ENCODE data around the gene RFTN1.

Gene RFTN1

DNA sequence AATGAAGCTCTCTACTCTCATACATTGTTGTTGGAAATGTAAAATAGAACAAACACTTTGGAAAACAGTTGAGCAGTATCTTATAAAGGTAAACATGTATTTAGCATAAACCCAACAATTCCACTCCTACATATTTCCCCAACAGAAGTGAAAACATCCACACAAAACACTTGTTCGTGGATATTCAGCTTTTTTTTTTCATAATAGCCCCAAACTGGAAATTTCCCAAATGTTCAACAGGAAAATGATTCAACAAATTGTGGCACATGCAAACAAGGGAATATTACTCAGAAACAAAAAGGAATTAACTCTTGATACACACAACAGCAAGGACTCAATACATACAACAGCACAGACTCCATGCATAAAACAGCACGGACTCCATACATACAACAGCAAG lies 28.5 kb downstream of the RFTN1 start:
- no peak for DNase-seq

DNA sequence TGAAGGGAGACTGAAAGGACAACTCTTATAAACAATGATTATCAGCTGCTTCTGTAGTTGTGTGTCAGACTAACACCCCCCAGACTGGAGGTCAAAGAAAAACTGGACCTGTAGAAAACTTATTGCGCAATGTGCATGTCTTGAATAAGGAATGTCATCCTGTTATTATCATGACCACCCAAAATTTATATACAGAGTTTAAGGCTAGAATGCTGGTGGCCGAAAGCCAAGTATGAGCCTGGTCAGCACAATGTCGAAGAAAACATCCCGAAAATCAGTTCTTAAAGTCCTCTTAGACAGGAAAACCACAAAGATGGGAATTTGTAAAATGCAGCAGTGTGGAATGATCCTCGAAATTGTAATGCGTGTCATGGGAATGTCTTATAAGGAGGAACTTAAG lies 29.3 kb downstream of the RFTN1 start:
- DNase-seq: no peak

DNA sequence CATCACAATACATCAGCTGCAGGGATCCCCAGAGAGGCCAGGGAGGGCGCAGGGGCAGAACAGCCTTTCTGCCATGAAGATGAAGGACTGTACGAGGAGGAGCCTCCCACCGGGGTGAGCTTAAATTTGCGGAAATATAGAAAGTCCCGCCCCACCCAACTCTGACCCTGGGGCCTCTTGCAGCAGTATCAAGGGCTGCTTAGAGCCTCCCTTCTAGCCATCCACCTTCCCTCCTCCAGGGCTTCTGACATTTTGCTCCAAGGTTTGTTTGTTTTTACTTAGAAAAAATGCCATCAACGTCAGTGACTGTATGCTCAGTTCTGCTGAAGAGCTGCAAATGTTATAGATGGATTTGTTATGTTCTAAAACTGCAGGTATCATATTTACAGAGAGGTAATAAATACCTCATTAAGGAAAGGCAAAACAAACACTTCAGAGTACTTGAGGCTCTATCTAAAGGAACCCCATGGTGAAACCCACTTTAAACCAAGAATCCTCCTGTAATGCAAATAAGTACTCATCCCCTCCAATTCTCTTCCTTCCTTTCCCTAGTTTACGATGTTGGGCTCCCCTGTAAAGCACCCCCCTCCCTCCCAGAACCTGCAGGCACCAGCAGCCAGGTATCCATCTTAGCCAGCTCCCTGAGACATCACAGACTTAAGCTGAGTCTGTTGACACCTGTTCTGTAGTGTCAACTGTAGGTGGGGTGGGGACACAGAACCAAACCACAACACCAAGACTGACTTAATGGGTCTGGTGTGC lies 30.5 kb downstream of the RFTN1 start:
- no peak for DNase-seq

DNA sequence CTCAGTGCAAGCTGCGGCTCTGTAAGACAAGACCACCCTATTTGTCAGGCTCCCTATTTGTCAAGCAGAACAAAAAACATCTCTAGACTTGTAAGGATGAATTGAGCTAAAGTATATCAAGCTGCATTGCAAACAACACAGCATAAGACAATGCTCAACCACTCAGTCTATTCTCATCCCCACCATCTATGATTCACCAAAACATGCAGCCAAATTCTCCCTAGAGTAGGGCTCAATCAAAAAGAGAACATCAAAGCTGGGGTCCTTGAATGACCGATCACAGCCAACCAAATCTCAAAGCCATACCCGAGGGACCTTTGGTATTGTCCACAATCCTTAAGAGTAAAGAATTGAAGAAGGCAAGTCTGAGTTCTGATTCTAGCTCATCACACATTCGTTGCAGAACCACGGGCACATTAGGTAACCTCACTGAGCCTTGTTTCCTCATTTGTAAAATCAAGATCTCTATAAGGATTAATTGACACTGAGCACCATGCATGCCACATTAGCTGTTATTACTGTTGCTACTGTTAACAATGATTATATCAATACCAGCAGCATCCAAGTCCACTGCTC lies 31.2 kb downstream of the RFTN1 start:
- no peak for DNase-seq

DNA sequence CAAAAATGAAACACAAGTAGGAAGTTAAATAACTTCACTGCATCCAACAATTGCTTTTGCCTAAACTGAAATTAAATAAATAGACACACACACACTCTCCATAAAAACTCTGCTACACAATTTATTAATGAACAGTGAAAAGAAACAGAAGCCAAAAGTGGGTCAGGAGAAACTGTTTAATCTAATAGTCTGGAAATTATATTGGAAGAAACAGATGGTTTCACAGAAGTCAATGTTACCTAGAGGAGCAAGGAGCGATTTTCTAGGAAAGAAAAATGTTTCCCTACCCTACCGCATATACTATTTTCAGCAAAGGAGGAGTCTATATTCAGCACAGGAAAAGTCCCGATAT lies 32.0 kb downstream of the RFTN1 start:
- DNase-seq: no peak

DNA sequence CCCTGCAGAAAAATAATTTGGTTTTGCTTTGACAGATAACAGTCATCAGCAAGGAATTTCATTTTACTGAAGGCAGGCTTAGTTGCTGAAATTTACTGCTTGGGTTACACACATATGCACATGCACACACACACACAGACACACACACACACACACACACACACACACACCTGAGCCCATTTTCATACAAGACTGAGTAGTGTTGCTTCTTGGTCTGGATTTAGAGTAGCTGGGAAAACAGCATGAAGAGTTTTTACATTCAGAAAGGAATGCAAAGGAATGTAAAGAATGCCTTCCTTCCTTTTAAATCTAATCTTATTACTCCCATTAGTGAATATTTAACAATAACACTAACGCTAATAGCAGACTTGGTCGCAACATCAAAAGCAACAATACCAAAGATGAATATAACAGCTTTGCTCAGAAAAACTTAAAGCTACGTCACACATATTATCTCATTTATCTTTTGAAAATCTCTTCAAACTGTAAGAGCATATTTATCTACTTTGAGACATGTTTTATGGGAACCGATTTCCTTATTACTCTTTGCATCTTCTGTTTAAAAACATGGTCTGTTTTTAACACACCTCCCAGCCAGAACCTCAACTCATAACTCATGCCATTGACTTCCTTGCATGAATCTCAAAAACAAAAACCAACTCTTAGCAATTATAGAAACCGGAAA lies 32.5 kb downstream of the RFTN1 start:
- DNase-seq: no peak

DNA sequence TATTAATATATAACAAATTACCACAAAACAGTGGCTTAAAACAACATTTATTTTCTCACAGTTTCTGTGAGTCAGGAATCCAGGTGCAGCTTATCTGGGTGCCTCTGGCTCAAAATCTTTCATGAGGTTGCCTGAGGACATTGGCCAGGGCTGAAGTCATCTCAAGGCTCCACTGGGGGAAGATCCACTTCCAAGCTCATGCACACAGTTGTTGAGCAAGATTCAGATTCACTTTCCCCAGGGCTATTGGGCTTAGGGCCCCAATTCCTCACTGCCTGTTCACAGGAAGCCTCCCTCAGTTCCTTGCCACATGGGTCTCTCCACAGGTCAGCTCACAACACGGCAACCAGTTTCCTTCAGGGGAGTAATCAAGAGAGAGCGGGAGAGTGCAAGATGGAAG lies 35.0 kb downstream of the RFTN1 start:
- DNase-seq: no peak

DNA sequence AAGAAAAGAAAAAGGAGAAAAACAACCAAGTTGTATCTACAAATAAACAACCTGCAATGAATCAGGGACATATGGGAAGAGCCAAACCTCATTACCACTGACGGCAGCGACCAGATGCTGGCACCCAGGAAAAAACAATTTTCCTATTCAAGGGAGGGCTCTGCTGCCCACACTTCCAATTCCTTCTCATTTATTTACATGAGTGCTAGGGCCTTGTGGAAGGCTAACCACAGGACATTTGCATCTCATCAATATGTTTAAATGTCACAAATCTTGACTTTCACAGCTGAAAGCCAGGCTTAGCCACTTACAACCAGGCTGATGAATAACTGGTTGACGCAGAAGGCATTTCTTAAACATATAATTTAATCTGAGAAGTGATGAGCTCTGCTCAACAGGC lies 36.0 kb downstream of the RFTN1 start:
- peak; percentile 14 for DNase-seq

DNA sequence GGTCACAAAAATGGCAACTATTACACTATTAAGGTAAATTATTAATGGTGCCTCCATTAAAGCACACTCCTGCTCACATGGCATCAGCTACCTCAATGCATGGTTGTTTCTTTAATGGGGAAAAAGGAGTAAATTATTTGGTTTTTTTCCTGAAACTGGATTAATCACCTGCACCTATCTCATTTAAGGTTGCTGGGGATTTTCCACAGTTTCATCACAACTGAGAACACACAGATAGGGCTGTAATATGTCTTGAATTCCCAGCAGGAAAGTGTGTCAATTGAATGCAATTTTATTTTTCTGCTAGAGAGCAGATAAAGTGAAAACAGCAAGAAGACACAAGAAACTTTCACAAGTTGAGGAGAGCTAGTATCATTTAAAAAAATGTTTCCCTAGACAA lies 36.4 kb downstream of the RFTN1 start:
- DNase-seq: no peak

DNA sequence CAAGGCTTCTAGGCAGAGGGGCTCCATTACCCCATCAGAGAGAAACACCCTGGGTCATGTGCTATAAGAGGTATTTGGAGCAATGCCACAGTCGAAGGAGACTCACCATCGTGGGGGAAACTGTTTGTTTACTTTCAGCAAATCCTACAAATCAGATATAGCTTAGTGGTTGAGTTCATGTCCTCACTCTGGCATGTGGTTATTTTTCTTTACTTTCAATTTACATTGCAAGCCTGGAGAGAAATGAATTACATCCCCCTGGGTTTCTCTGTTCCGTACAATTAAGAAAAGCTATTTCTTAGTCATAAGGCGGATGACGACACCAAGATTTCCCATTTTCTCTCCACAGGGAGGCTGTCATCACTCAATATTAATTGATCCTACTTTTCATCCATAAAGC lies 36.9 kb downstream of the RFTN1 start:
- DNase-seq: no peak

DNA sequence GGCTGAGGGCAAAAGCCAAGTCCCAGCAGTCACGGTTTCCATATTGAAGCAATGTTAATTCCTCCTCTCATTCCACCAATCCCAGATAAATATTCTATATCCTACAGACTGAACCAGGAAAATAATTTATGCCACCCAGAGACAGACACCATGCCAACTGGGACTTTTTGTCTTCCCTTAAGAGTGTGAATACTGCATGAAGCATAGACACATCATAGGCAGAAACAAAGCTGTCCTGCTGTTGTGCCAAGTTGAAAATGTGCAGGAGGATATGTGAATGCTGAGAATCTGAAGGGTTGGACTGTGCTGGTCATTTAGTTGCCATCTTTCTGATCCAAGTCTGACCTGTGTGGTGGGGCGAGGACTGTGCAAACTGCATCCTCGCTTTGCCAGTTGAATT lies 37.7 kb downstream of the RFTN1 start:
- DNase-seq: no peak

DNA sequence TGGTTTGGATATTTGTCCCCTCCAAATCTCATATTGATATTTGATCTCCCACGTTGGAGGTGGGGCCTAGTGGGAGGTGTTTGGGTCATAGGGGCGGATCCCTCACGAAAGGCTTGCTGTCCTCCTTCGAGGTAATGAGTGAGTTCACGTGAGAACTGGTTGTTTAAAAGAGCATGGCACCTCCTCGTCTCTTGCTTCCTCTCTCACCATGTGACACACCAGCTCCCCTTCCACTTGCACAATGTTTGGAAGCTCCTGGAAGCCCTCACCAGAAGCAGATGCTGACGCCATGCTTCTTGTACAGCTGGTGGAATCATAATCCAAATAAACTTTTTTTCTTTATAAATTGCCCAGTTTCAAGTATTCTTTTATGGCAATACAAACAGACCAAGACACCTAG lies 38.6 kb downstream of the RFTN1 start:
- DNase-seq: no peak

DNA sequence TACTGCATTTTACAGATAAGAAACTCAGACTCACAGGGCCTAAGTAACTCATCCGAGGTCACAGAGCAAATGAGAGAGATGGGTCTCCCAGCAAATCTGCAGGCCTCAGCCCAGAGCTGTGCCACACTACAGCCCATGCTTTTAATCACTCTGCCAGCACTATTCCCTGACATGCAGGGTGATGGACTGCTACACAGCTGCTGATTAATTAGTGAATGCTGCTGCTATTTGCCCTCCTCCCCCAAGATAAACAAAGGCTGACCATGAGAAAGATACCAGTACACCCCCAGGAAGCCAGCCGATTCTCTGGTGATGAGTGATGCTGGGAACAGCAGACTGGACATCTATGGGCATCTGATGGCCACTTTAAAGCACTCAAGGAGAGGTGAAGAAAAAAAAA lies 39.3 kb downstream of the RFTN1 start:
- DNase-seq: no peak

DNA sequence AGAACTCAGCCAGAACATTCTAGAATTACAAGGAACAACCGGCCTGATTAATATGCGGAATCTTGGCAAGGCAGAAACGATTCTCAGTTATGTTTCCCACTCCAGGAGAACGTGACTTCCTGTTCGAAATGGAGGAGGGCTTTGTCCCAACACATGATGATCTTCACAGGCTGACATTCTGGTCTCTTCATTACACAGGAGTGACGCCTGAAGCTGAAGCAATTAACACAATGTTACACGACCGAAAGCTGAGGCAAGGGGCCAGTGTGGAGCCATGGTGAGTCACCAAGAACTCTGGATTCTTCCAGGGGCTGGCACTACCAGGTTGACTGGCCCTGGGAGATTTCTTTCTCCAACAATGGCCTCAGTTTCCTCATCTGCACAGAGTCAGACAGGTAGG lies 40.9 kb downstream of the RFTN1 start:
- no peak for DNase-seq

DNA sequence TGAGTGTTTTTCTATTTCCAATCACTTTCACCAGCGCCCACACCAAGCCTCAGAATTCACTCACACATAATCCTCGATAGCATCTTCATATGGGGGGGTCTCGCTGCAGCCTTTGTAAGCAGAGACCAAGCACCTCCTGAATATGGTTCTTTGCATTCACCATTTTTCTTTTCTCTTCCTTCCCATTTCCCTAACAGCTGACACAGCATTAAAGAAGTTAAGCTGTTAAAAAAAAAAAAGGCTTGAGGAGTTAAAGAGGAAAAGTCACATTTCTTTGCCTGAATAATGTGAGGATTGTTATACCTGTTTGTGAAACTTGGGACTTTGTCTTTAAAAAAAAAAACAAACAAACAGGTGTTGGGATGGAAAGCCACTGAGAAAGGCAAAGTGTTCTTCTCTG lies 41.6 kb downstream of the RFTN1 start:
- DNase-seq: no peak

DNA sequence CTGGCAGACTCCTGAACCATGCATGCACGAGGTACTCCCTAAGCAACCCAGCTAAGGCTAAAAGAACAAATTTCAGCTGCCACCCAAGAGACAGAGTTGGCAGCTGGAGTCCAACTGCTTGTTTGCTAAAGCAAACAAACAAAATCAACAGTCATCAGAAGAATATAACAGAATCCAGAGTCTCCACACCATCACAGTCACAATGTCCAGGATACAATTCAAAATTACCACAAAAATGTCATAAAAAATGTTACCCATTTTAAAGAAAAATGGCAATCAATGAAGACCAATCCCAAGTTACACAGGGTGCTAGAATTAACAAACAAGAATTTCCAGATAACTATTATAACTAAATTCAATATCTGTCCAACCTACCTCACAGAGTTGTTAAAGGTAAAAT lies 42.9 kb downstream of the RFTN1 start:
- no peak for DNase-seq

DNA sequence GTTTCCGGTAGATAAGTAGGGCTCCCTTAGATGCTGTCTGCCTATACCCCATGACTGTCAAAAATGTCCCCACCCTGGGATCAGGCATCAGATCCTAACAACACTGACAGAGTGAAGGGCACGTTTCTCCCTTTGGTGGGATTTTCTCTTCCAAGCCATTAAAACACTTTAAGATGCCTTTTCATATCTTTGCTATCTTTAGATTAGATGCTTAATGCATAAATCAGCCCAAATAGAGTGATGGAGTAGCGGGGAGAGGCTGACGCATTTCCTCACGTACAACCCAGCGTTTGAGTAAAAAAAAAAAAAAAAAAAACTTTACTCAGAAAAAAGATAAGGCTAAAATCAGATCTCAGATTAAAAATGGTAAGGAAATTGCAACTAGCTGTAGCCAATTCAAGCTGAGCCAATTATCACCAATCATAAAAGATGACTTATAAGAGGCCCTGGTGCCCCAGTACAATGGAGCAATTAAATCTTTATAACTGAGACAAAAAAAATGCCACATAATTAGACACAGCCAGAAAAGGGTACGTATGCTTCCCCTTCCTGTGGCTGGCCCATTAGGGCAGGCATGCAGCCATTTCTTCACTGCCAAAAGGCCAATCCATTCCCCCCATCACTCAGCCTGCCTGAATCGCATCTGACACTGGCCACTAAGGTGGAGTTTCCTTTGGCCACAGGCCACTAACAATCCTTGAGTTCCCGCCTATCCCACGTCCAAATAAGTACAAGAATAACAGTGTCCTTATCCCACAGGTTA lies 45.0 kb downstream of the RFTN1 start:
- DNase-seq: no peak

DNA sequence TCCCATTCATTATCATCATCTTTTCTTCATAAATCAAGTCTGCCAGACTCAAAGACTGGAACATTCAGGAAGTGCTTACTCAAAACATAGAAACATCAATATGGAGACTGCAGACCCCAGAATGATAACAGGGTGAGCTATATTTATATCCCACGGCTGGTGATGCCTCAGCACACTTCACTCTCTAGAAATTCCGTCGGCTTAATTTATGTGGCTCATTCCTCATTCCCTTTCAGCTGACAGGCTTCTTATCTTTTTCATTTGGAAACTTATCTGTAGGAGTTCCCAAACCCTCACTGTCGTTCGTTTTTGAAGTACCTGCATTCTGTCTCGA lies 45.5 kb downstream of the RFTN1 start:
- no peak for DNase-seq

DNA sequence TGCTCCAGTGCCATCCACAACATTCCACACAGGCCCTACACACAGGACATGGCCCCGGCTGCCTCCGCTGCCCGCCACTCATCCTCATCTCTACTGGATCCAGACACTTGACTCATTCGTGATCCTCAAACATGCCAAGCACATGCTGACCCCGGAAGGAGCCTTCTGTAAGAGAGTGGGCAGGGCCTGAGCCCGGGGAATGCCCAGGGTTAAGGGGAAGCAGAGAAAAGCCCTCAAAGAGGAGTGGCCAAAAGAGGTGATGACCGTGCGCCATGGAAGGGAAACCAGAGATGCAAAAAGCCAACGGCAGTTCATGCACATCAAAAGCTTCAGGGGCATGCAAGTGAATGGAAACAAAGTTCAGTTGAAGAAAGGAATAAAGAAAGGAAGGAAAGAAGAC lies 46.1 kb downstream of the RFTN1 start:
- no peak for DNase-seq

DNA sequence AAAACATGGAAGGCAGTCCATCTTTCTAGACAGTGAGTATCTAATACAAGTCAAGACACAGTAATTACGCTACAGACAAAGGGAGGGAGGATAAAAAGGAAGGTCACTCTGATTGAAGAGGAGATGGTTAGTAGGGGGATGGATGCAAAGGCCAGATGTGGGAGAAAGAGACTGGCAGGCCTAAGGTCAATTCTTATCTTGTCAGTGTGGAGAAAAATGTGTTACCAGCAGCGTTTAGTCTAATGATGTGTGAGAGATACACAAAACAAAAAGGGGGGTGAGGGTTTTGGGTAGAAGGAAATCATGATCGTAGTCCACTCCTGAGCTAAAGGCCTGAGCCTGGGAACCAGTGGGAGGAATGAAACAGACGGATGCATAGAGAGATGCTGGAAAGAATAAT lies 46.7 kb downstream of the RFTN1 start:
- DNase-seq: no peak

DNA sequence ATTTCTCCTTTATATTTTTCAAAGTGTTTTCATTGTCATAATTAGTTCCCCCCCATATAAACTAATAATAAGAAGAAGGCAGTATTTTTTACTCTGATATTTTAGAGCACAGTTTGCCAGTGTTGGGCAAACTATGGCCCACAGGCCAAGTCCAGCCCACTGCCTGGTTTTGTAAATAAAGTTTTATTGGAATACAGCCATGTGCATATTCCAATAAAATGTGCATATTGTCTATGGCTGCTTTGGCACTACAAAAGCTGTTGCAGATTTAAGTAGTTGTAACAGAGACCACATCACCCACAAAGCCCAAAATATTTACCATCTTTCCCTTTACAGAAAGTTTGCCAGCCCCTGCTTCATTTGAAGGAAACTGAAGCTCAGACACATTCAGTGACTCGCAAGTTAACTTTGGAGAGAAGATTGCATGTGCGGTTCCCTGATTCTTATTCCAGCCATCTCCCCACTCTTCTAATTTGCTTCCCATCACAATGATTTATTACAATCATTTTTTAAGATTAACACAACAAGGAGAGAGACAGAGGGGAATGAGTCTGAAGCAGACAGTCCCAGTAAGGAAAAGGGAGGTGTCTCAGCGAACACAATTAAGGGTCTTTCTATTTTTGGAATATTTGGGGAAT lies 48.9 kb downstream of the RFTN1 start:
- DNase-seq: no peak

DNA sequence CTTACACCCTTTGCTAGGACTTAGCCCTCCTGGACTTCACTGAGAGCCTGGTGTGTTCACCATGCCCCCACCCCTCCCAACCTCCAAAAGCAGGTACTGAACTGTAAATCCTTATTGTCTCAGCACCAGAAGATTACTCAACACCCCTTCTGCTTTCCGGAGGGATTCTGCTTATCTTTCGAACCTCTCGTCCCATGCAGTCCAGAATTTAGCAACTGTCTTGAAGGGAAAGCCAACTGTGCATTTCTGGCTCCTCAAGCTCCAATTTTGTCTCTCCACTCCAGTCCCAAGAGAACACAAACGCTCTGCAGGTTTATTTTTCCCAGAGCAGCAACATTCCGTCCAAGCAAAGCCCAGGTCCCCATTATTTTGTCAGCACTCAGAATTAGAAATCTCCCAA lies 49.6 kb downstream of the RFTN1 start:
- no peak for DNase-seq

DNA sequence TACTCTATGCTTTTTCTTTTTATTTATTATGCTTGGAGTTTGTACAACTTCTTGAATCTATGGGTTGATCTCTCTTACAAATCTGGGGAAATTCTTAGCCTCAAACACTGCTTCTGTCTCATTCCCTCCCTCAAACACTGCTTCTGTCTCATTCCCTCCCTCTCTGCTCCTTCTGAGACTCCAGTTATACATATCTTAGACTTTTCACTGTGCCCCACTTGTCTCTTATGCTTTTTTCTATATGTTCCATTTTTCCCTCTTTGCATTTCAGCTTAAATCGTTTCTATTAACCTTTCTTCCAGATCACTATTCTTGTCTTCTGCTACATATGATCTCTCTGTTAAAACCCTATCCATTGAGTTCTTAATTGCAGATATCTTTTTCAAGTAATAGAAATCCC lies 50.4 kb downstream of the RFTN1 start:
- DNase-seq: no peak

DNA sequence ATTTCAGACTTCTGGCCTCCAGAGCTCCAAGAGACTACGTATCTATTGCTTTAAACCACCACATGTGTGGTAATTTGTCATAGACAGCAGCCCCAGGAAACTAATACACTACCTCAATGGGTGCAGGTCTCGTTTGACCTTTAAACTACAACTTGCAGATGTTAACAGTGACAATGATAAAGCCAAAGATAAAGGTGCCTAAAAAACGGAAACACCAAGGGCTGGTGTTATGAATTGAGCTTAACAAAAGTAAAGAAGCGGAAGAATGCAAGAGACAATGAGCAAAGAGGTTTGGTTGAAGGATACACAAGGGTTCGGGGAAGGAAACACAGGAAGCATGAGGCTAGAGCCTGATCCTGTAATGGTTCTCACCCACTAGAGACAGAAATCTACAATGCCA lies 50.8 kb downstream of the RFTN1 start:
- DNase-seq: no peak

Measured in NCI-H1694 (cell line).